Activated CD4-positive, alpha-beta T cell treated with anti-CD3 and anti-CD28 coated beads, Interleukin-2, amount 50 U/mL, for 16 hours (primary cell): Measurements from ENCODE around the gene VAT1L.
"Not testable (repeated sequence)": the region's sequence is repeated elsewhere in the genome, so short reads cannot be mapped to it uniquely, and the experiment has no call there.

Source experiments
- DNase-seq: peaks from one replicate; pipeline ENCODE4 v3.0.0-alpha.2; 2020

The VAT1L gene

DNA sequence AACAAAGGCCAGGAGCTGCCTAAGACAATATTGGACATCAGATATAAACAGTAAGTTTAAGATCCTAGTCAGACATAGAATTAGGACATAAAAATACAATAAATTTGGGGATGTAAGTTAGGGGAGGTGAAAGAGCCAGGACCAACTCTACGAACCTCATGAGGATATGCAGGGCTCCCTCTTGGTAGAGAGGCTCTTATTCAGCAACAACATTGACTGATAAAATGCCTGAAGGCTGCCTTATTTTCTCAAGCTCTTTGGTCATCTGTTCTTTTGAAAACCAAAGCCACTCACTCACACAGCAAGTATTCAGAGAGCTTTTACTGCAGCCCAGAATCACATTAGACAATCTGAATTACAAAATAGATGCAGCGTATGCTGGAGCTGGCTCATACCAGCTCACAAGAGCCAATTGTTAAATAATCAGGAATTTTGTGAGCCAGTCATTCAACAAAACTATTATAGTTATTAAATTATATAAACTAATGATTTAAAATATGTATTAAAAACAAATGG lies 125.4 kb downstream of the VAT1L start:
- no peak for DNase-seq

DNA sequence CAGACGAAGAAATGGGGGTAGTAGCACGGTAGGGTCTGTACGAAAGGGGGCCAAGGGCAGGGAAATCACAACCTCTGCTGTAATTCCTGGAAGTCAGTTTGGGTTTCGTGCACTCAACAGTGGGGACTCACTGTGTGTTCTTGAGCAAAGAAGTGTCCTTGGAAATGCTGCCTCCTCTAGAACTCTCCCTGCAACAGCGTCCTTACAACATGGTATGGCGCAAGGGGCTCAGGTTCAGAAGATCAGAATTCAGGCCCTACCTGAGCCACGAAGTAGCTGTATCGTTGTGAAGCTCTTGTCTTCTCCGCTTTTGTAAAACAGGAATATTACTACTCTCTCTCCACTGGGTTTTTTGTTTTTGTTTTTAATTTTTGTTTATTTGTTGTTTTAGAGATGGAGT lies 127.7 kb downstream of the VAT1L start:
- no peak for DNase-seq

DNA sequence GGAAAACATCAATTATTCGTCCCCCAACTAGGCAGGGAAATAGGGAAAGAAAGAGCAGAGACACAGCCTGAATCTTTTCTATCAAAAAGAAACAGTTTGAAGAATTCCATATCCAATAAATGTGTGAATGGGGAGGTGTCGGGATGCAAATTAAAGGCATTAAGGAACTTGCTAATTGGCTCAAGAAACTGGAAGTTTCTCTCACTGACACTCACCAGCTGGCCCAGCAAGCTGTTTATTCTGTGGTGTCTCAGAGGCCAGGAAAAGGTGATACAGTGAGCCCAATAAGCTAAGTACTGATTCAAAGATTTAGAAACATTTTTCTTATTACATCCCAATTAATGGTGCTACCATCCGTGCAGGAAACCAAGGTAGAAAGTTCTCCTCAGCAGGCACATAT lies 129.6 kb downstream of the VAT1L start:
- no peak for DNase-seq

DNA sequence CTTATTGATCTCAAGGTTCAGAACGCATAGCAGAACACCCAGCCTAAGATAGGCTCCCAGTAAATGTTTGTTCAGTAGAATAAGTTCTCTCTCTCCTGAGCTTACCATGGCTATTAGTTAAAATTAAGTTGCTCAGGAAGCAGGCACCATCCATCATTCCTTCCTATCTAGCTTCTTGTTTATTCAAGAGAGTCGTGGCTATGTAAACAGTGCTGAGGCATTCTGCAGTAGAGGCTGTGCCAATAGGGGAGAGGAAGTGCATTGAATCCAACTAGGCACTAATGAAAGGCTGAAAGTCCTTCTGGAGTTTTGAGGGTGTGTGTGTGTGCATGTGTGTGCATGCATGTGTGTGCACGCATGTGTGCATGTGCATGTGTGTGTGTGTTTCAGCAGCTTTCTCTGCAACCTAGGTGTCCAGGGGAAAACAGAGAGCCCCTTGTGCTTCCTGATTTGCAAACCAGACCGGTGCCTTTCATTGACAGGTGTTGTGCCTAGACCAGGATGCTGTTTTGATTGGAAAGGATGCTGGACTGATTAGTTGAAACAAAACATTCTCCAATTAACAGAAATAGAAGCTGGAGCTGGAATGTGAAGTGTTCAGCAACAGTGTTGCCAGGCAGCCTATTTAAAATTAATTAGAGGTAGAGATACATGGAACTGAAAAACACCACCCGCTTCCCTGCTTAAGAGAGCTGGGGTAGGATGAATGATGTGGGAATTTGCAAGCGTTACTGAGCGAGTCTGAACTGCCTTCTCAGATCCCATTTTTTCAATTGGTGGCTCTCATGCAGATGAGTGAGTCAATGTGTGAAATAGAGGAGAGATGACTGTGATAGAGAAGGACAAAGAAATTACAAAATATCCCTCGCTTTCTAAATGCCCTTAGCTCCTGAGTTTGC lies 130.7 kb downstream of the VAT1L start:
- DNase-seq, result no peak

DNA sequence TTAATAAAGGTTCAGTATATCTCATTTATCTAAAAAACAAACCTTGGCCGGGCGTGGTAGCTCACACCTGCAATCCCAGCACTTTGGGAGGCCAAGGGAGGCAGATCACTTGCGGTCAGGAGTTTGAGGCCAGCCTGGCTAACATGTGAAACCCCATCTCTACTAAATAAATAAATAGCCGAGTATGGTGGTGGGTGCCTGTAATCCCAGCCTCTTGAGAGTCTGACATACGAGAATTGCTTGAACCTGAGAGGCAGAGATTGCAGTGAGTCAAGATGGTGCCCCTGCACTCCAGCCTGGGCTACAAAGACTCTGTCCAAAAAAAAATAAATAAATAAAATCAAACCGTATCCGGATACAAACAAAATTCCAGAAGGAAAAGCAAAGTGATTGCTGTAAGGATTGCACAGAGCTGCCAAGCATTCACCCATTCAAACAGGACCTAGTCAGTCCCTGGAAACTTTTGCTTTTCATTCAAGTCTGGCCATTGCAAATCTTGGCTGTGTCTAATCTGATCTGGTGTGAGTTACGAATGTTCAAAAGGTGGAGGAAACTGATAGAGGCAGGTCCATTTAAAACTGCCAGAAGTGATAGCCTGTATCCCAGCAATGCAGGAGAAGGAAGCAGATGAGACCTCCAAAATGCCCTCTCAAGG lies 131.5 kb downstream of the VAT1L start:
- DNase-seq, result no peak

DNA sequence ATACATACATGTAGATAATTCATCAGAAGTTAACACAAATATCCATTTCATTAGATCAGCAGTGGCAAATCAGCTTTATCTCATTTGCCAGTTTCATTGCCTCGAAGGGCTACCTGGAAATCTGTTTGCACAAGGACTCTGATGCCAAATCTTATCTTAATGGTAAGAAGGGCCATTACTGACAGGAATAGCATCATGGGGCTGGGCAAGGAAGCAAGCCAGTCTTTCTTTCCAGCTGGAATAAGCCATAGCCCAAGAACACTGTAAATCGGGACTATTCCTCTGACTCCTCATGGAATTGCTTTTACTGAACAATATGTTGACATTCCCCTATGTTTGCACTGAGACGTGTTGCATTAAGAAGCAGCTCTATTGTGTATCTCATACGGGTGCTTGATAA lies 132.6 kb downstream of the VAT1L start:
- no peak for DNase-seq

DNA sequence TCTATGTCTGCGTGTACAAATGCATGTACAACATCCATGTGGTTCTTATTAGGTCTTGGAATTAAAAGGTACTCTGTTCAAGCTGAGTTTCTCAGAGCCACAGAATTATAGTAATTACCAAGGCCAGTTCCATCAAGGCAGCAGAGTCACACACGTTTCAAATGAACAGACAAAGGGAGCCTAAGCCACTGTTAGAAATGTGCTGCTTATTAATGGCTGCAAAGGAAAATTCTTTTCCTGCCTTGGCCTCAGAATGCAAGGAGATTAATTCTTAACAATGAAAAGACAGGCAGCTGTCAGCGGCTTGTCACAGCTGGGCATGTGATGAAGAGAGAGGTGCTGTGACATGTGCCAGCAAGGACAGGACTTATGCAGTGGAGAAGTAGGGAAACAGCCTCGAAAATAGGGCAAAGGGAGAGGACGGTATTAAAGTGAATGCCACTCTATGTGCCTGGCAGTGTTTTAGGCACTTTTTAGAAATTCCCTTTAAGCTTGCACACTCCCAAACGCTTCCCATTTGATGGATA lies 133.9 kb downstream of the VAT1L start:
- DNase-seq, result no peak

DNA sequence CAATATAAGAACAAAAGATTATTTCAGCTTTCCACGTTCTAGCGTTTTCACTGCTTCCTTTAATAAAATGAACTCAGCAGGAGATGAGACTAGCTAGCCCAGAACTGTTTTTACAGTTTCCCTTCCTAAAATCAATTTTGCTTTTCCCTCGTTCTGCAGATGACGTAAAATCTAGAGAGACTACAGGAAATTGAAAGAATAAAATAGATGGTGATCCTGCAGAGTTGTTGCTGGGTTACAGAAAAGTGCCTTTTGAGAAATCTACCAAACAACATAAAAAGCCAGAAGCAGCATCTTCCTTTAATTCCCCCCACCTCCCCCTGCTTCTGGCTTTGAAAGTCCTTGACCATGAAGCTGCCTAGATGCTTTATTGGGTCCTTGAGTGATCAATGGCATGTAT lies 137.2 kb downstream of the VAT1L start:
- DNase-seq, result no peak

DNA sequence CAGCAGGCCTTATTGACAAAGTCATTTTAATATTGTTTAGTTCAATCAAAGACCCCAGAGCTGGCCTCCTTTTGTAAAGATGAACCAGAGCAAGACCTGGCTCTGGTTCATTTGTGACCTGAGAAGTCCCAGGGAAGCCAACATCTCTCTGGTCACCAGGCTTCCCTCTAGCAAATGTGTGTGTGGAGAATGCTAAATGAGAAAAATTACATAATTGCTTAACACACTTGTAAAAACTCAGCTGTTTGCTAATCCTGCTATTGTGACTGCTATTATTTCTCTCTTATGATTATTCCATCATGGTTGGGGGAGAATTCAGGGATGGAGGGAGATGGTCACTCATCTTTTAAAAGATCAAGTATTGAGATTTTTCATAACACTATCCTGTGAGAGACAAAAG lies 139.7 kb downstream of the VAT1L start:
- DNase-seq, result no peak

DNA sequence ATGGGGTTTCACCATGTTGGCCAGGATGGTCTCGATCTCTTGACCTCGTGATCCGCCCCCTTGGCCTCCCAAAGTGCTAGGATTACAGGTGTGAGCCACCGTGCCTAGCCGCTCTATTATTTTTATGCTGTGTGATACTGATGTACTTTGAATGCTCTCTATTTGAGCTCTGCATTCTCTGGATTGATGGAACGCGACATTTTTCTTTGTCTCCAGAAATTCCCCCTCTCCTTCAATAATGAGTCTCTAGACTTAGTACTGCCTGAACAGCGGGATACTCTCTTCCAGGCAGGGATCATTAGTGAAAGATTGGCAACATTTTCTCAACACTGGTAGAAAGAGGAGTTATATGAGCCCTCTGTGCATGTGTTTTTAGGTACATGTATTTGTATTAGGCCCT lies 140.6 kb downstream of the VAT1L start:
- DNase-seq, result no peak

DNA sequence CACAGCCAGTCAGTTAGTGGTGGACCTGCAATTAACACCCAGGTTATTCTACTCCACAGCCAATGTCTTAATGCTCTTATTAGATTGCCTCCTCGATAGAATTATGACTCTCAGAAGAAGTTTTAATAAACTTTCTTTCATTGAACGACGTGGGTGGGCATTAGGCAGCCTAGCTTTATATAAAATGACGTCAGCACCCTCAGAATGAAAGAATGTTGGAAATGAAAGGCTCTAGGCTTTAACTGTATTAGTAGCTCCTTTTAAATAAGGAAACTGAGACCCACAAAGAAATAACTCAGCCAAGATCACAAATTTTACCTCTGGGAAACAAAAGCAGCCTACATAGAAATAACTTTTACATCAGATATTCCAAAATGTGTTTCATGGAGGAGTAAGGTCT lies 142.7 kb downstream of the VAT1L start:
- DNase-seq, result no peak

DNA sequence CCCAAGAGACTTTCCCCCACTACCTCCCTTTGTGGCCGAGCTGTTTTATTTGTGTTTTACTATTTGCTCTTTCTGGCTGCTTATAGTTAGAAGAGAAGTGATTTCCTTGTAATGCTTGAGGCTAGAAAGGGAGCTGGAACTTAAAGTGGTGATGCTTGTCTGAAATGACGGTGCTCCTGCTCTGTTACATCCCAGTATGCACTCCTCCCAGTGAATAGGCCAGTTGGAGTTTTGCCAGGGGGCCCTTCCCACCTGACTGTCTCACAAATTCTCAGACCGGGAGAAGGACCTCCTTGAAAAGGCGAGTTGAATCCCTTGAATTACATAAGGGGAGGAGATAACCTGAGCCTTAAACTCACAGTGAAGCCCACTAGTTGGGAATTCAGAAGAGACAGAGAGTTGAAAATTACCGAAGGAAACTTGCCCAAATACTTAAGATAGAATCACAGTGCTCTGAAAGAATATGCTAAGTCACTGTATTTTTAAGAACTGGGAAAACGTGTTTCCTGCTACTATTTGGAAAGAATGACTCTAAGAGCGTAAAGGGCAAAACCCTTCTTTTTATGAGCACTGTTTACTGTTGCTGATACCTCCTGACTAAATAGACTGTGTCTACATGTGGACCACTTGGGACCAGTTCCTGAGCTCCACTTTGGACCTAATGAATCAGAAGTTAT lies 149.2 kb downstream of the VAT1L start:
- no peak for DNase-seq

DNA sequence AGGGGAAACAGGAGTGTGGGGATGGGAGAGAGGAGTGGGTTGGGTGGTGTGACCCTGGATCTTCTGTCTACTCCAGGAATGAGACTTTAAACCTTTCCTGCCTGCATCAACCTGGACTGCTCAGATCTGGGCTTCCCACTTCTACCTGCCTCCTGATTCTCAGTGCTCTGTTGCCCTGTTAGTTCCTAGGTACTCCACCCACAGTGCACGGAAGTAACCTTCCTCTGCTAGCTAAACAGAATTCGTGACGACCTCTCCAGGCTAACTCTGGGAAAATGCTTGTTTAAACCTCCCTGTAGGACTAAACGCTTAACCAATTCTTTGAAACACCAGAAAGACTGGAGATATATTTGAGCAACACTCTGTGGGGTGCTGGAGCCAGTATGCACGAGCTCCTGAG lies 150.5 kb downstream of the VAT1L start:
- DNase-seq, result no peak

DNA sequence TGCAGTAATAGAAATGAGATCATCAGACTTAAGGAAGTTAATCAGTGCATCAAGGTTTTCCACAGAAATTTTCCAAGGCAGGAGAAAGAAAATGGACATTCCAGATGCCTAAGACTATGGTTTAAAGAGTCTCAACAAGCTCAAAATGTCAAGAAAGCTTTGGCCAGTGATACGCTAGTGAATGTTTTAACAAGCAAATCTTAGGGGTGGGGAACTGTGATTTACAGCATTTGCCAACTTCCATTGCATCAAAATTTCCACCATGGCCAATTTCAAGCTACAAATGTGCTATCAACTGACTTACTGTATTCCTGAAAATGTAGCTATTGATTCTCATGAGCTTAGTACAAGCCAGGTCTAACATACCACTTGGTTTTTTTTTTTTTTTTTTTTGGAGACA lies 151.6 kb downstream of the VAT1L start:
- no peak for DNase-seq

DNA sequence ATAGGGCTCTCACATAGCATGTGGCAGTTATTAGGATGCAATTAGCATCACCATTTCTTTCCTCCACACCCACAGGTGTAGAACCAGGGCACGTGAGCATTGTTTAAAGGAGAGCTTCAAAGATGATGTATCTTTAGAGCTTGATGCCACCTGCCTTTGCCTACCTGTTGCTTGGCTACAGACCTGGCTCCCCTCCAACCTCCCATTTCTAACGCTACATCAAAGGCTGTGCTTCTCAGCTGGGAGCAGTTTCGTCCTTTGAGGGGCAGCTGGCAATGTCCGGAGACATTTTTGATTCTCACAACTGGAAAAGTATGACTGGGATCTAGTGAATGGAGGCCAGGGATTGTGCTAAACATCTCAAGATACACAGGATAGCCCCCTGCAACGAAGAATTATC lies 155.4 kb downstream of the VAT1L start:
- no peak for DNase-seq

DNA sequence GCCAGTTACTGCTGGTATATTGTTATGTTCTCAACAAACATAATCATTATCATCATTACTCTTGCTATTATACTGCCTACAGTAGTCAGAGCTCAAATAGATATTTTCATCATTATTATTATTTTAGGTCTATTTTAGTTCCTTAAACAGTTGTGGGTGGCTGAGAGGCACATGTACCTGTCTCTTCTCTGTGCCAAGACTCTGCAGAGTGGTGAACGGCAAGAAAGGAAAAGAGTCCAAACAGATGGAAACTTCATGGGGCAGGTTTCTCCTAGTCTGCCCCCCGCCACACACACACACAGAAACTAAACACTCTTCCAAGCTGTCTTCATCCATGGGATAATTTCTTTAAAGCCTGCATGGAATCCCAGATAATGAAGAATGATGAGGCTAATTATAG lies 156.3 kb downstream of the VAT1L start:
- DNase-seq, result no peak

DNA sequence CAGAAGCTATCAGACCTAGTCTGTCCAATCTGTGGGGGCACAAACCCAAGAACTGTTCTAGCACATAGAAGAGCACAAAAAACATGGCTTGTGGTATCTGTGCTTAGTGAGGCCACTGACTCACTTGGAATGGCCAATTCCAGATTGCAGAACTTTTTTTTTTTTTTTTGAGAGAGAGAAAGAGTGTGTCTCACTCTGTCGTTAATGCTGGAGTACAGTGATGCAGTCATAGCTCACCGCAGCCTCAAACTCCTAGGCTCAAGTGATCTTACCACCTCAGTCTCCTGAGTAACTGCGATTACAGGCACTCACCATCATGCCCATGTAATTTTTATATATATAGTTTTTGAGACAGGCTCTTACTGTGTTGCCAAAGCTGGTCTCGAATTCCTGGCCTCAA lies 156.8 kb downstream of the VAT1L start:
- DNase-seq, result no peak

DNA sequence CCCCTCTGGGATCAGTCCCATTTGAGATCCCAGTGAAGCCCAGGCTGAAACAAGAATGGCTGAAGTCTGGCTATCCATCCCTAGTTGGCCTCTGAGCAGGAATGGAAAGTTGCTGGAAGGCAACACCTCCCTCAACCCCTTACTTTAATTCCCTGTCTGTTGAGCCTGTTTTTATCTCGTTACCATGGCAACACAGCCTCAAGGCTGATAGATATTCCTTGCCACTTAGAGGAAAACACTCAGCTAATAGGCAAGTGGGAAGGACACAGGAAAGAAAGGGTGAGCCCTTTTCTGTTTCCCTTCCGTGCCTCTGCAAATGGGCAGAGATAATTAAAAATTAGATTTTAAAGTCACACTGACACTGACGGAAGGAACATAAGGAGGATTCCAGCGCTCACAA lies 158.5 kb downstream of the VAT1L start:
- no peak for DNase-seq

DNA sequence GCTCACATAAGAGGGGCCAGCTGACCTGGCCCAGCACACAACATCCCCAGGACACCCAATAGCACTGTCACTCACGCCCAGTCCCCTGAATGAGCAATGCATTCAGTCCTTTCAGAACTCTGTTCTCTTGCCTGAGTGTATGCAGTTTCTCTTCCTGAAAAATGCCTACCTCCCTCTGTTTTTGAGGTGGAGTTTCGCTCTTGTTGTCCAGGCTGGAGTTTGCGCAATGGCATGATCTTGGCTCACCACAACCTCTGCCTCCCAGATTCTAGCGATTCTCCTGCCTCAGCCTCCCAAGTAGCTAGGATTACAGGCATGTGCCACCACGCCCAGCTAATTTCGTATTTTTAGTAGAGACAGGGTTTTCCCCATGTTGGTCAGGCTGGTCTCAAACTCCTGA lies 159.2 kb downstream of the VAT1L start:
- DNase-seq, result not testable (repeated sequence)

DNA sequence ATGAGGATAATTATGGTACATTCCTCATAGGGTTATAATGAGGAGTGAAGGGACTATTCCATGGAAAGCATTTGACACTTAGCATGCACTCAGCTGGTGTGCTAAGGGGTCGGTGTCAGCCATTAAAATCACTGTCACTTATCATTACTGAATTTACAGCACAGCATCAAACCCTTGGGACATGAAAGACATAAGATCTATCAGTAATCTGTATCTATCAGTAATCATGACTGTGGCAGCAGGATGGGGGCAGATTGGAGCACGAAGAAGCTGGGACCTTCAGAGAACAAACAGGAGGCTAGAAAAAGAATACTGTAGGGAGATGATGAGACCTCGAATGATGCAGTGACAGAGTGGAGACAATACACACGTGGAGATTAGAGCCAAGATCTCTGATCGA lies 160.5 kb downstream of the VAT1L start:
- DNase-seq, result no peak

DNA sequence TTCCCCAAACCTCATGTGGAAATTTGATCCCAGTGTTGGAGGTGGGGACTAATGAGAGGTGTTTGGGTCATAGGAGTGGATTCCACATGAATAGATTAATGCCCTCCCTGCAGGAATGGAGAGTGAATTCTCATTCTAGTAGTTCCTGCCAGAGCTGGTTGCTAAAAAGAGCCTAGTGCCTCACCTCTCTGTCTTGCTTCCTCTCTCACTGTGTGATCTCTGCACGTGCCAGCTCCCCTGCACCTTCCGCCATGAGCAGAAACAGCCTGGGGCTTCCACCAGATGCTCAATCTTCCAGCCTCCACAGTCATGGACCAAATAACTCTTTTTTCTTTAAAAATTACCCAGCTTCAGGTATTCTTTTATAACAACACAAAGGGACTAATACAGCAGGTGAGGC lies 161.1 kb downstream of the VAT1L start:
- no peak for DNase-seq

DNA sequence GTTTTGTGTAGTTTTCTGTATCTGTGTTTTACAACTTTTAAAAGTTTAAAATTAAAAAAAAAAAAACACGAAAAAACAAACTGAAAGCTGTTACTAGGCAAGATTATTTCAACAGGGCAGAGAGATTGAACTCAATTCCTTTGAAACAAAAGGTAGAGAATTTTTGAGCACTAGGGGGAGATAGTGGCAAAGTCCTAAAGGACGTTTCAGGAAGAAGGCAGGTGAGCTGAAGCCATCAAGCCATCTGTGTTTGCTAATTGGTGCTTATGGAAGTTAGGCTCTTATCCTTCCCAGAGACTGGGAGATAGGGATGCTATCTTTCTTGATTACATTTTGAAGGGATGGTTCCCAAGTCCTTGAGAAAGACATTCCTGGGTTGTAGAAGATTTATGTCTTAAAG lies 163.4 kb downstream of the VAT1L start:
- peak; percentile 24 for DNase-seq

DNA sequence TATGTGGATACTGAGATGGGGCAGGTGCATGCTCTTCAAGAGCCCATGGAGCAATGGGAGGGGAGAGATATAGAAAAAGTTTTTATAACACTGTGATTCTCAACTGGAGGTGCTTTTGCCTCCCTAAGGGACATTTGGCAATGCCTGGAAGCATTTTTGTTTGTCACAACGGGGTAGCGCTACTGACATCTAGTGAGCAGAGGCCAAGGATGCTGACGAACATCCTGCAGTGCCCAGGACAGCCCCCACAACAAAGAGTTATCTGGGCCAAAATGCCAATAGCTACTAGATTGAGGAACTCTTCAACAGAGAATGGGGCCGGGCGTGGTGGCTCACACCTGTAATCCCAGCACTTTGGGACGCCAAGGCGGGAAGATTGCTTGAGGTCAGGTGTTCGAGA lies 166.8 kb downstream of the VAT1L start:
- DNase-seq, result no peak

DNA sequence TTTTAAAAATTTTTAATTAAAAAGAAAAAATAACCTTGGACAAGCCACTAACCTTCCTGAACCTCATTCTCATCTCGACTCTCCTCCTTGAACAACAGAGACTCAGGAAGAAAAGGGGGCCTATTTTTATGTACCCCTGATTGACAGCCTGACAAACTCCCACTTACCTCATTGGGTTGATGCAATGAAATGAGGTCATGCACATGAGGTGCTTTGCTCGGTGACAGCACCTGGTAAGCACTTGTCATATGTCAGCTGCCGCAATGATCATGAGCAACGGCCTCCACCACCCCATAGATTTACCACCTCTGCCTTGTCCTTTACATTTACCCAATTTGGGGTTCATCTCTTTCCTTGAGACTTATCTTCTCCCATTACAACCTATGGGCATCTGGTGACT lies 167.9 kb downstream of the VAT1L start:
- no peak for DNase-seq
